PC-9 (cell line): ENCODE measurements around the gene HHATL.

Experiments used
- CTCF ChIP-seq: fragments of 200-600 bp; sonication (generic); conservative IDR thresholded peaks from 2 replicates; pipeline ENCODE4 v1.6.1; 2017; ENCODE audit warnings: mixed run types, antibody characterized with exemption, mild to moderate bottlenecking, moderate library complexity
- EZH2 ChIP-seq: fragments of 200-600 bp; sonication (generic); IDR thresholded peaks from 2 replicates; pipeline ENCODE4 v1.8.0; 2017; ENCODE audit warnings: antibody characterized with exemption, low read depth

- no peak for TF ChIP-seq CTCF
- no peak for TF ChIP-seq EZH2
Observed at GRCh38 chr3:42699511-42699971, 3.1 kb downstream of the HHATL start.
